NCI-H748 (cell line): ENCODE data around the gene CIRBP.
A peak's percentile ranks its signal among the peaks of the same experiment; 100 is the strongest.

Source experiments
- DNase-seq: peaks from one replicate; lab custom pipeline; 2025; ENCODE audit not compliant: unreplicated experiment; lab: John Stamatoyannopoulos, UW

CIRBP gene

DNA sequence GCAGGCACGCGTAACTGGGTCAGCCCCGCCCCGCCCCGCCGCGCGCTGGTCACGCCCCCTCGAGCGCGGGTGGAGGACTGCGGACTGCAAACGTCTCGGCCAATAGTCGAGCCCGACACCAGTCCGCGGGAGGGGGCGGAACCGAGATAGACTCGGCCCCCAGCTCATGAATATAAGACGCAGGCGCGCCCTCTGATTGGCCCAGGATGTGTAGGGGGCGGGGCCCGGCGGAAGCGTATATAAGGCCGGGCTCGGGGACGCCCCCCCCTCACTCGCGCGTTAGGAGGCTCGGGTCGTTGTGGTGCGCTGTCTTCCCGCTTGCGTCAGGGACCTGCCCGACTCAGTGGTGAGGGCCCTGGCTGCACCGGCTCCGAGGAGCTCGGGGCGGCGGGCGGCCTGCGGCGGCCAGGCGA, at the start of gene CIRBP:
Gene CIRBP (plus strand): TSS at position 268 of the 413 bp plus-strand sequence. CDS start 1,602 bp downstream, outside the sequence.
- DNase-seq, result peak; percentile 96

DNA sequence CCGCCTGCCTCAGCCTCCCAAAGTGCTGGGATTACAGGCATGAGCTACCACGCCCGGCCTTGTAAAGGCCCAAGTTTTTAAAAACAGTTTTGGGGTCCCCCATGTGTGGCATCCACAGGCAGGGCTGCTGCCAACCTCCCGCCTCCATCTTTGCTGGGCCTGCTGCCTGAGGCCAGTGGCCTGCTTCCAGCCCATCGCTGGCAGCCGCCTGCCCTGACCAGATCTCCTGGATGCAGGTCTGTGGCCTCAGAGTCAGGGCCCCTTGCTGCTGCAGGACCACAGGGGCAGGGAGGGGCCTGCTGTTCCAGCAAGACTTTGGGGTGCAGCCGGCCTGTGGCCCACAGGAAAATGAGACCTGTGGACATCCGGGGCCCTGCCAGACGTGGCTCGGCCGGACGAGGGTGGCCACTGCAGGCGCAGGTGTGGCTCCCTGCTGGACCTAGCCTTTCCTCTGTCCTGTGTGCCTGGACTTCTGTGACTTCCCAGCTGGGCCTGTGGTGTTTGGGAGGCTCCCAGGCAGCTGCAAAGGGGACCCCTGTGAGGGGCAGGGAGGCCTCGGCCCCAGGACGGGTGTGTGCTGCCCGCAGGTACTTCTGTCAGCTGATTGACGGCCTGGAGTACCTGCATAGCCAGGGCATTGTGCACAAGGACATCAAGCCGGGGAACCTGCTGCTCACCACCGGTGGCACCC, 49.2 kb upstream of the CIRBP start:
- no peak for DNase-seq

DNA sequence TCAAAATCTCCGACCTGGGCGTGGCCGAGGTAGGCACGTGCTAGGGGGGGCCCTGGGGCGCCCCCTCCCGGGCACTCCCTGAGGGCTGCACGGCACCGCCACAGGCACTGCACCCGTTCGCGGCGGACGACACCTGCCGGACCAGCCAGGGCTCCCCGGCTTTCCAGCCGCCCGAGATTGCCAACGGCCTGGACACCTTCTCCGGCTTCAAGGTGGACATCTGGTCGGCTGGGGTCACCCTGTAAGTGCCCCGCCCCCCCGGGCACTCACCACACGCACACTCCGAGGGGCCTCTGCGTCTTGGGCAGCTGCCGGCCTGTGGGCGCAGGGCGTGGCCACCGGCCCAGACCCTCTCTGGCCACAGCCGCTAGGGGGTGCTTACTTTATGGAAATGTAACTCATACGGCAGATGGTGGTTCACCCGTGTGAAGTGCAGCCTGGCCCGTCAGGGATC, 48.6 kb upstream of the CIRBP start:
- no peak for DNase-seq

DNA sequence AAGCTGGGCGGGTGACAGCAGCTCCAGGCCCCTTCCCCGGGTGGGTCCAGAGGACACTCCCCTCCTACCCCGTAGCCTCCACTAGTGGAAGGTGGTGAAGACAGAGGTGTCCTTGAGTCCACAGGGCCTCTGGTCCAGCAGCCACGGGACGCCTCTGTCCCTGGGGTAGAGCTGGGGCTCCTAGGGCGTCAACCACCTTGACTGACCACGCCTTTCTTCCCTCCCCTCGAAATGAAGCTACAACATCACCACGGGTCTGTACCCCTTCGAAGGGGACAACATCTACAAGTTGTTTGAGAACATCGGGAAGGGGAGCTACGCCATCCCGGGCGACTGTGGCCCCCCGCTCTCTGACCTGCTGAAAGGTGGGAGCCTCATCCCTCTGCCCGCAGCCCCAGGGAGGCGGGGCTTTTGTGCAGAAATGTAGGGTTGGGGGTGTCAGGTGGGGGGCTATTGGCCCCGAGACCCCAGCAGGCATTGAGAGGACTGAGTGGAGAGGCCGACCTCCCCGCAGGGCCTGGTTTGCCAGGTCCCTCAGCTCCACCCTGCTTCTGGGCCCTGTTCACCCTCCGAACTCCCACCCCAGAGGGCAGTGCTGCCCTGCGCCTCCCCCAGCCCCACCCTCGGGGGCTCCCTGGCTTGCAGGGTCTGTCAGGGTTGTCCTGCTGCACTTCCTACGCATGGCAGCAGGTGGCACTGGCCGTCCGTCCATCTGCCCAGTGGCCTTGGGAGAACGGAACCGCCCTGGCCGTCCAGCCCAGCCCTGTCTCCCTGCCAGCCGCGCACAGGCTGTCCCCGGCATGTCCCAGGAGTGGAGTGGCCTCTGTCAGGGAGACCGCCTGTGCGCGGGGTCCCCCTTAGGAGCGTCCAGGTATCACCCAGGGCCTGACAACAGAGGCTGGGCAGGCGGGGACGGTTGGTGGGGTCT, 47.9 kb upstream of the CIRBP start:
- DNase-seq, result no peak

DNA sequence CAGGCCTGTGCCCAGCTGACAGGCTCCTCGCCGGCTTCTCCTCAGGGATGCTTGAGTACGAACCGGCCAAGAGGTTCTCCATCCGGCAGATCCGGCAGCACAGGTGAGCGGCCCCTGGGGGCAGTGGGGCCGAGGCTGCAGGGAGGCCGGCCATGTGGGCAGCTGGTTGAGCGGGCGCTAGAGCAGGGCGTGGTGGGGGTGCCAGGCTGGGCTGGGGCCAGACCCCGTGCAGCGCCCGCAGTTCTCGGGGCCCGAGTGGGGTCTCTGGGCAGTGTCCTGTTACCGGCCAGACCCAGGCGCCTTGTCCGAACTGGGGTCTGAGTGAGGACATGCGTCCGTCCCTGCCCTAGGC, 47.3 kb upstream of the CIRBP start:
- DNase-seq, result no peak

DNA sequence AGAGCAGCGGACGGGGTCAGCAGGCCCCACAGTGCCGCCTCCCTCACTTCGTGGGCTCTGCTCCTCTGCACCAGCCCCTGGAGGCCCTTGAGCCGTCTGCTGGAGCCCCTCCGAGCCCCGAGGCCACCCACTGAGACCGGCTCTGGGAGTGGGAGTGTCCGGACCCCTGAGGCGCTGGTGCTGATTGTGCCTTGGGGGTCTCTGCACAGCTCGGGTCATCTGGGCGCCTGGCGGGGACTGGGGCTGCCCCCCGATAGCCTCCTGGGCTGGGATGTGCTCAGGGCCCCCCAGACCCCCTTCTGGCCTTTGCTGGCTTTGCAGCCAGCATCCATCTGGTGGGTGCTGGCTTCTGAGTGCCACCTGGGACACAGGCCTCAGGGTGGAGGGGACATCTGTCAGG, 46.7 kb upstream of the CIRBP start:
- DNase-seq, result no peak

DNA sequence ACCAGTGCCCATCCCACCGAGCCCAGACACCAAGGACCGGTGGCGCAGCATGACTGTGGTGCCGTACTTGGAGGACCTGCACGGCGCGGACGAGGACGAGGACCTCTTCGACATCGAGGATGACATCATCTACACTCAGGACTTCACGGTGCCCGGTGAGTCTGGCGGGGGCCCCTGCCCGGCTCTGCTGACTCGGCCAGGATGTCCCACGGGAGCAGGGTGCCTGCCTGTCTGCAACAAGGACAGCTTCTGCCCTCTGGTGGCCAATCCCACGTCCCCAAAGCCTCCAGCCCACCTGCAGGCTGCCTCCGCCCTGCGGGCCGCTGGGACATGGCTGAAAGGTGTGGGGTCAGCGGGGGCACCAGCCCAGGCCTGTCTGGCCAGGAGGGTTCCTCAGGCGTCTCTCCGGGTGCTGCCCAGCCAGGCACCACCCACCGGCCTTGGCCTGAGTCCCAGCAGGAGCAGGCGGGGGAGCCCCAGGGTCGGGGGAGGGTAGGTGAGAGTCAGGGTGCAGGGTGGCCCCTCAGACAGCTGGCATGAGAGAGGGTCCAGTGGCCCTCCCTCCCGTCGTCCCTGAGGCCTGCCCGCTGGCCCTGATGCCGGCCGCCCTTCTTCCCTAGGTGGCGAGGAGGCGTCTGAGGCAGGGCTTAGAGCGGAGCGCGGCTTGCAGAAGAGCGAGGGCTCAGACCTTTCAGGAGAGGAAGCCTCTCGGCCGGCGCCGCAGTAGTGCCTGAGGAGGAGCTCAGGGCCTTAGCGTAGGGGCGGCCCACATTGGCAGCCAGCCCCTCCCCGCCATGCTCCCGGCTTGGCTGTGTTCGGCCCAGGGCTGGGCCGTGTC, 45.9 kb upstream of the CIRBP start:
- DNase-seq, result no peak

DNA sequence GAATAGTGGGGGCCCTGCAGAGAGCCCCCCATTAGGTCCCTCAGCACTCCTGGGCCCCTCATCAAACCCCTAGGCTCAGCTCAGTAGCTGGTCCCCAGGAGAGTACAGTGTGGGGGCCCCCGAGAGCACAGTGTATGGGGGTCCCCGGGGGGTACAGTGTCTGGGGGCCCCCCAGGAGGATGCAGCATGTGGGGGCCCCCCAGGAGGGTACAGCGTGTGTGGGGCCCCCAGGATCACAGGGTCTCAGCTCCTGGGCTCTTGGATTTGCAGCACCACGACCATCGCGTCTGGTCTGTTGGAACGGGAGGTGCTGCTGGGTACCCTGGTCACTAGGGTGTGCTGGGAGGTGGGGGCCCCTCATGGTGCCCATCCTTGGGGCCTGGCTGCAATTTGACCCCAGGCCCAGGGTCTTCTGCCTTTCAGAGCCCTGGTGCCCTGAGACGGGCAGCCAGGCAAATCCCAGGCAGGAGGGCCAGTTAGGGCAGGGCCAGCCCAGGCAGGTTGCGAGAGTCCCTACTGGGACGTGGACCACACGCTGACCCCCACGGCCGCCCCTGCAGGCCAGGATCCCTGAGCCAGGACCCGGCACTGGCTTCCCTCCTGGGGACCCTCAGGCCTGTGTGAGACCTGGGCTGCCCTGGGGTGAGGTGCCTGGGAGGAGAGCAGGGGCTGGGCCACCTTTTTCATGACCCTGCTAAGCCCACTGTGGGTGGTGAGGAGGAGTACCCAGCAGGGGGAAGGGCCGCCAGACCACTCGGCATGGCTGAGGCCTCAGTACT, 44.9 kb upstream of the CIRBP start:
- no peak for DNase-seq

DNA sequence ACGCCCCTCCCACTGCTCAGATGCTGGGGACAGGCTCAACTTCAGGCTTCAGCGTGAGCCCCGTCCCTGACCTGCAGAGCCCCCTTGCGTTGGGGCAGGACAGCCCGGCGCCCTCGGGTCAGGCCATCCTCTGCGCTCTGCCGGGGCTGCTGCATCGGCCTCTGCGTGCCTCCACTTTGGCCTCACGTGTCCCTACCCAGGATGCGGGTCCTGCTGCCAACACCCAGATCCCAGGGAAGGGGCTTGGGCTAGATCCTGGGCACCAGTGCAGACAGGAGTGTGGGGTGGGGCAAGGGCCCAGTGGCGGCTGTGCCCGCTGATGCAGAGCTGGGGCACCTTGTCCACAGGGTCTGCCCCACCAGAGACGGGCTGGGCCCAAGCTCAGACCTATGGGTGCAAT, 44.3 kb upstream of the CIRBP start:
- DNase-seq, result no peak

DNA sequence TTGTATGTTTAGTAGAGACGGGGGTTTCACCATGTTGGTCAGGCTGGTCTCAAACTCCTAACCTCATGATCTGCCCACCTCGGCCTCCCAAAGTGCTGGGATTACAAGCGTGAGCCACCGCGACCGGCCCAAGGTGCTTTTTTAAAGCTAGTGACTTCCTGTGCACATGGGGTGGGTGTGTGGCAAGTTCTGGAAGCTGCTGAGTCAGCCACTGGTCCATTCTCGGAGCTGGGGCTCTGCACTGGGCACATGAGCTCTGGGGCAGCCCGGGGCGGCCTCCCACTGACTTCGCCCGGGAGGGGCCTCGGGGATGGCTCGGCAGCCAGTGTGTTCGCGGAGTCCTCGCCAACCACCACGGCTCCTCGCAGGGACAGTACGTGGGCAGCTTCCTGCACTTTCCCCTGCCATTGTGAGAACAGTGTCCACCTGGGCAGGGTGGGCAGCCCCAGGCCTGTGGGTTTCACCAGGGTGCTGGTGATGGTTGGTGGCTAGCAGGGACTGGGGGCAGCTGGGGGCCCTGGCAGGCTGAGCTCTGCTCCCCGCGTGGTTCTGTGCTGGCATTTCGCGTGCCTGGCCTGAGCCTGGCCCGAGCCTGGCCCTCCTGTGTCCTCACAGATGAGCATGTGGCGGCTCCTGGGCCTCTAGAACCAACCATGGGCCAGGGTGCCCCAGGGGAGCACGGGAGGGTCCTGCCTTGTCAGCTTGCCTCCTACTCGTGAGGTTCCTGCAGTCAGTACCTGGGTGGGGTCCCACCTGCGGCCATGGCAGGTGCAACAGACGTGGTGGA, 43.5 kb upstream of the CIRBP start:
- DNase-seq, result no peak

DNA sequence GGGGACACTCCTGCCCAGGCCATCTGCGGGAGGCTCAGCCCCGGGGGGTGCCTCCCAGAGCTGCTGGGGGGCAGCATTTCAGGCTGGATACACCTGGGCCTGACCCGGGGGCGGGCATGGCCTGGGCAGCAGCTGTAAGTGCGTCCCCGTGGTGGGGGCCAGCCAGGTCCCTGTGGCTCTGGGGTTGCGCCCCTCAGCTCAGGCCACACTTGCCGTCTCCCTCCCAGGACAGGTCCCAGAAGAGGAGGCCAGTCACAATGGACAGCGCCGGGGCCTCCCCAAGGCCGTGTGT, 43.0 kb upstream of the CIRBP start:
- DNase-seq, result no peak

DNA sequence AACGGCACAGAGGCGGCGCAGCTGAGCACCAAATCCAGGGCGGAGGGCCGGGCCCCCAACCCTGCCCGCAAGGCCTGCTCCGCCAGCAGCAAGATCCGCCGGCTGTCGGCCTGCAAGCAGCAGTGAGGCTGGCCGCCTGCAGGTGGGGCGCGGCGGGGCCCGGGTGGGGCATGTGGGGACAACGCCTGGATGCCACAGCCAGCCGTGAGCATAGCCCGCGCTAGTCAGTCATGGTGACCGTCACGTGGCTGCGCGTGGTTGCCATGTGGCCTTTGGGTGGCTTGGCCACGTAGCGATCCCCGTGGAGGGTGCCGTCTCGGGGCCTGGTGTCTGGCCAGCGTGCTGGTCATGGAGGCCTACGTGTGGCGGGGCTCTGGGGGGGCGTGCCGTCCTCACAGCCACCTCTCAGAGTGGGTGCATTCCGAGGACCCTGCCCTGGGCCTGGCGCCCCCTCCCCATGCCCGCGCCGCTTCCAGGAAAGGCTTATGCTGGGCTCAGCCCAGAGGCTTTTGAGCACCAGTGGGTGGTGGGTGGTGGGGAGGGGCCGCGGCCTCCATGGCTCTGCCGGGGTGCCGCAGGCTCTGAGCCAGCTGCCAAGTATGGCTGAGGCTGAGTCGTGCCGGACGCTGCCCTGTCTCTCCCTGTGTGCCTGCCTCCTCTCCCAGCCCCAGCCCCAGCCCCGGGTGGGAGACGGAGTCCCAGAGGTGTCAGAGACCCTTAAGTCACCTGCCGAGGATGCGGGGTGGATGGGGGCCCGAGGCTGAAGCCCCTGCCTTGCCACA, 42.4 kb upstream of the CIRBP start:
- no peak for DNase-seq

DNA sequence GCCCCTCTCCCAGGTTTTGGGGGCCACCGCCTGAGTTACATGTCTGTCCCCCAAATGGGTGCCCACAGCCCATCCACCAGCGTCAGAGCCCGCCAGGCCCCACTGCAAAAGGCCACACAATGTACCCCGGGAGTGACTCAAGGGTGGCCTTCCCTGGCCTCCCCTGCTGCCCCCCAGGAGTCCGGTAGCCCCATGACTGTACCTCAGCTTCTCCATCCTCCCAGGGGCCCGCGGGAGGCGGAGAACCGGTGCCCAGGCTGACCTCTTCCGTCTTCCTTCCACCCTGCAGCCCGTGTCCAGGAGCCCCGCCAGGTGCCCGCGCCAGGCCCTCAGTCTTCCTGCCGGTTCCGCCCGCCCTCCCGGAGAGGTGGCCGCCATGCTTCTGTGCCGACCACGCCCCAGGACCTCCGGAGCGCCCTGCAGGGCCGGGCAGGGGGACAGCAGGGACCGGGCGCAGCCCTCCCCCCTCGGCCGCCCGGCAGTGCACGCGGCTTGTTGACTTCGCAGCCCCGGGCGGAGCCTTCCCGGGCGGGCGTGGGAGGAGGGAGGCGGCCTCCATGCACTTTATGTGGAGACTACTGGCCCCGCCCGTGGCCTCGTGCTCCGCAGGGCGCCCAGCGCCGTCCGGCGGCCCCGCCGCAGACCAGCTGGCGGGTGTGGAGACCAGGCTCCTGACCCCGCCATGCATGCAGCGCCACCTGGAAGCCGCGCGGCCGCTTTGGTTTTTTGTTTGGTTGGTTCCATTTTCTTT, 41.7 kb upstream of the CIRBP start:
- no peak for DNase-seq

DNA sequence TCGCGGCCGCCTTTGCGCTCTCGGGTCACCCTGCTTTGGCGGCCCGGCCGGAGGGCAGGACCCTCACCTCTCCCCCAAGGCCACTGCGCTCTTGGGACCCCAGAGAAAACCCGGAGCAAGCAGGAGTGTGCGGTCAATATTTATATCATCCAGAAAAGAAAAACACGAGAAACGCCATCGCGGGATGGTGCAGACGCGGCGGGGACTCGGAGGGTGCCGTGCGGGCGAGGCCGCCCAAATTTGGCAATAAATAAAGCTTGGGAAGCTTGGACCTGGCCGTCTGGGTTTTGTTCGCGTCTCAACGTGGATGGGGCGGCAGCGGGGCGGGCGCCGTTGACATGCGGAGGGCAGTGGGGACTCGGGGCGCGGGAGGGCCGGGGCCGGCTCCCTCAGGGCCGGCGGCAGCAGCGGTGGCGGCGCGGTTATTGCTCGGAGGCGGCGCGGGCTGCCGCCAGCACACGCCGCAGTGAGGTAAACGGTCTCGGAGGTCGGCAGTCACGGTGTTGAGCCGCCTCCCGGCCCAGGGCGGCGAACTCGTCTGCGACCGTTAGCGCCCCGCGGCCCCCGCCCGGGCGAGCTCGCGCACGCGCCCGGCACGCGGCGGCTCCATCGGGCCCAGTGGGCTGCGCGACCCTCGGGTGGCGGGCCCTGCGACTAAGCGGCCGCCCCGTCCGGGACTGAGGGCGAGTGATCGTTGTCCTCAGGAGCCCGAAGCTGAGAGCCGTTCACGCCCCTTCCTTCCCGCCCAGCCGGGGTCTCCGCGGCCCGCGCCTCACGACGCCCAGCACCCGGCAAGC, 40.8 kb upstream of the CIRBP start:
- no peak for DNase-seq

DNA sequence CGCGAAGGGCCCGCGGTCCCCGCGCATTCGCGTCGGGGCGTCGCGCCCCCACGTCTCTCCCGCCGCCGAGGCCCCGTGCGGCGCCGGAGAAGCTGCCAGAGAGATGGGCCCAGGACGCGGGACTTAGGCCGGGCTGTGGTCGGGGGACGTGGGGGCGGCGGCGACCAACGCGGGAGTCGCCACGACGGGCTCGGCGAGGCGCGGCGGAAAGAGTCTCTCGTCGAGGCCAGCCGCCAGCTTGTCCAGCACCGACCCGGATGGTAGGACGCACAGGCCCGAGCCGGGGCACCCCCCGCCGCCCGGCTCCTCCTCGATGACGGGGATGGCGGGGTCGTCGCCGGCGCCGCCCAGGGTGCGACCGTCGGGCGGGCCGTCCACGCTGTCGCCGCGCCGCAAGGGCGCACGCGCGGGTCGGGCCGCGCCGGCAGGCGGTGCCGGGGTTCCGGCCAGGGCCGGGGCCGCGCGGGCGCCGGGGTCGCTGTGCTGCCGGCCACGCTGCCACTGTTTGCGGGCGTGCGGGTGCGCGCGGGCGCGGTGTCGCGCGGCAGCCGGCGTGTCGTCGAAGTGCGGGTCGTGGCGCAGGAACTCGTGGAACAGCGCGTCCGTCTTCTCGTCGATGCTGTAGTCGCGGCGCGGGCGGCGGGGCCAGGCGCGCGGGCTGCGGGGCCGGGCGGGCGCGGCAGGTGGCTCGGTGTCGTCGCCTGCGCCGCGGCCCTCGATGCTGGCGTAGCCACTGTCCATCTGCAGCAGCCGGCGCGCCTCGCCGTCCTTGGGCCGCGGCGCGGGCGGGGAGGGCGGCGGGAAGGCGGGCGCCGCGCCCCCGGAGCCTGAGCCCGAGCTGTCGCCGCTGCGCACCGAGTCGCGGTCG, 39.8 kb upstream of the CIRBP start:
- DNase-seq, result no peak

DNA sequence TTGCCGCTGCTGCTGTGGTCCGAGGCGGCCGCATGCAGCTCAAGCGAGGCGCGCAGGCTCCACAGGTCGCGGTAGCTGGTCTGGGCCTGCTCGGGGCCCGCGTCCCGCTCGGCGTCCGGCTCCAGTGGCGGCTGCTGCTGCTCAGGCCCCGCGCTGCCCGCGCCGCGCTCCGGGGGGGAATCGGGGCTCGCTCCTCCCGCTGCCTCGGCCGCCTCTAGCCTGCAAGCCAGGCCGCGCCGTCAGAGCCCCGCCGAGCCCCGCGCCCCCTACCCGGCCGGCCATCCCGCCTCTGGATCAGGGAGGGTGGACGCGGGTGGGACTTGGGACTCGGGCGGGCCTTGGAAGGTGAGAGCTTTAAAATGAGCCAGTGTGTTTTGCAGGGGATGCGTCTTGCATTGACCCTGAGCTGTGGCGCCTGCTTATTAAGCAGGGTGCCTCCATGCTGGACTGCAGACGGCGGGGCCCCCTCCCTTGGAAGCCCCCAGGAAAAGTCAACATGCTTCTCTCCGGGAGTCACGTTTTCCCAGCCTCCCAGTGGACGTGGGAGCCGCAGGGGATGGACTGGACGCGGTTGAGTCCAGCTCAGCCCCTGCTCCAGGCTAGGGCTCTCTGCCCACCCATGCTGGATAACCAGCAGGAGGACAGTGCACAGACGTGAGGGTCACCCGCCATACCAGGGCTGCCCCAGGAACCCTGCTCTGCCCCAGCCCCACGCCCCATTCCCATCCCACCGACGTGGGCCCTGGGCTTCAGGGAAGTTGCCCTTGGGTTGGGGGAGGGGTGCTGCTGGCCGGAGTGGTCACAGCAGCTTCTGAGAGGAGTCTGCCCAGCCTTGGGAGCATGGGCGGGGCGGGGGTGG, 39.0 kb upstream of the CIRBP start:
- DNase-seq, result no peak
